ENCODE results near the gene CCDC154. TPM values are rescaled to one million over a fixed set of nuclear protein-coding genes. Genes with fewer than 3 reads are reported as not detected.

Gene CCDC154
- total RNA-seq, 1 donor from 2014 or later: 2.2 TPM

GRCh38 chr16:1425616-1426370 lies 18.6 kb downstream of the CCDC154 start:
- intact Hi-C loops (cut with micrococcal nuclease): no loop called here

- intact Hi-C loops (cut with micrococcal nuclease): loop anchor here (5.0 kb wide), 2 partner anchors 68 to 113 kb away; partner anchors contain the start of gene TELO2
Measured at GRCh38 chr16:1424028-1424427, 20.3 kb downstream of the CCDC154 start.

- intact Hi-C loops (cut with micrococcal nuclease): loop anchor here (5.0 kb wide), 2 partner anchors 70 to 115 kb away; partner anchors contain the start of gene TELO2
Measured at GRCh38 chr16:1422076-1422475, 22.3 kb downstream of the CCDC154 start.

- intact Hi-C loops (cut with micrococcal nuclease): loop anchor here (1.0 to 5.0 kb wide), 6 partner anchors 55 to 362 kb away; partner anchors contain the start of genes CLCN7, CRAMP1, EME2 and IFT140
Measured at GRCh38 chr16:1420111-1420539, 24.2 kb downstream of the CCDC154 start.

GRCh38 chr16:1416521-1416941 lies 27.8 kb downstream of the CCDC154 start:
- intact Hi-C loops (cut with micrococcal nuclease): no loop called here

- intact Hi-C loops (cut with micrococcal nuclease): loop anchor here (2.0 to 5.0 kb wide), 2 partner anchors 36 to 62 kb away; partner anchors contain the start of genes GNPTG and TSR3
Measured at GRCh38 chr16:1414532-1415260, 29.7 kb downstream of the CCDC154 start, which contains the start of gene UNKL. Gene UNKL (minus strand): TSS chr16:1414704. CDS start chr16:1414691, 13 bp downstream.

- intact Hi-C loops (cut with micrococcal nuclease): loop anchor here (2.0 to 5.0 kb wide), 2 partner anchors 35 to 62 kb away; partner anchors contain the start of genes GNPTG and TSR3
Measured at GRCh38 chr16:1413684-1414531, 30.4 kb downstream of the CCDC154 start.

- intact Hi-C loops (cut with micrococcal nuclease): loop anchor here (5.0 kb wide), 1 partner anchor 61 kb away; the partner anchor contains the start of genes GNPTG and TSR3
Measured at GRCh38 chr16:1412847-1413246, 31.5 kb downstream of the CCDC154 start.

GRCh38 chr16:1408171-1408837 lies 36.1 kb downstream of the CCDC154 start:
- intact Hi-C loops (cut with micrococcal nuclease): no loop called here

GRCh38 chr16:1407753-1408152 lies 36.6 kb downstream of the CCDC154 start:
- intact Hi-C loops (cut with micrococcal nuclease): no loop called here

GRCh38 chr16:1403733-1404132 lies 40.6 kb downstream of the CCDC154 start:
- intact Hi-C loops (cut with micrococcal nuclease): no loop called here

GRCh38 chr16:1403036-1403435 lies 41.3 kb downstream of the CCDC154 start:
- intact Hi-C loops (cut with micrococcal nuclease): no loop called here

- intact Hi-C loops (cut with micrococcal nuclease): no loop called here
Measured at GRCh38 chr16:1401758-1402154, 42.6 kb downstream of the CCDC154 start.

GRCh38 chr16:1401061-1401757 lies 43.1 kb downstream of the CCDC154 start:
- intact Hi-C loops (cut with micrococcal nuclease): no loop called here

GRCh38 chr16:1398826-1399581 lies 45.4 kb downstream of the CCDC154 start:
- intact Hi-C loops (cut with micrococcal nuclease): no loop called here

- intact Hi-C loops (cut with micrococcal nuclease): no loop called here
Measured at GRCh38 chr16:1398351-1398750, 46.0 kb downstream of the CCDC154 start.

GRCh38 chr16:1397779-1398178 lies 46.6 kb downstream of the CCDC154 start:
- intact Hi-C loops (cut with micrococcal nuclease): no loop called here

GRCh38 chr16:1395444-1396031 lies 48.8 kb downstream of the CCDC154 start:
- intact Hi-C loops (cut with micrococcal nuclease): no loop called here

Measured in T-helper 2 cell treated with Interferon-gamma antibody and Interleukin-4, amounts not matched to agents 100 ng/mL and 5 ng/mL, for 36 hours (primary cell).